Measurements from ENCODE around the gene NXPH3.

The NXPH3 gene

GRCh38 chr17:49592263-49592662, 16.6 kb downstream of the NXPH3 start:
- DNase-seq (ENCODE audit: low read depth): no peak

GRCh38 chr17:49595328-49595727, 19.7 kb downstream of the NXPH3 start:
- DNase-seq (ENCODE audit: low read depth): no peak

- DNase-seq (ENCODE audit: low read depth): no peak
Observed at GRCh38 chr17:49595980-49596379, 20.3 kb downstream of the NXPH3 start.

GRCh38 chr17:49596613-49597244, 21.1 kb downstream of the NXPH3 start:
- DNase-seq (ENCODE audit: low read depth): no peak

GRCh38 chr17:49597436-49597835, 21.8 kb downstream of the NXPH3 start:
- no peak for DNase-seq (ENCODE audit: low read depth)

- DNase-seq (ENCODE audit: low read depth): no peak
Observed at GRCh38 chr17:49597928-49598655, 22.4 kb downstream of the NXPH3 start.

- DNase-seq (ENCODE audit: low read depth): no peak
Observed at GRCh38 chr17:49598918-49599317, 23.2 kb downstream of the NXPH3 start.

GRCh38 chr17:49600949-49601348, 25.3 kb downstream of the NXPH3 start:
- no peak for DNase-seq (ENCODE audit: low read depth)

- DNase-seq (ENCODE audit: low read depth): no peak
Observed at GRCh38 chr17:49602783-49603182, 27.1 kb downstream of the NXPH3 start.

GRCh38 chr17:49603238-49603637, 27.6 kb downstream of the NXPH3 start:
- no peak for DNase-seq (ENCODE audit: low read depth)

- no peak for DNase-seq (ENCODE audit: low read depth)
Observed at GRCh38 chr17:49603720-49604119, 28.0 kb downstream of the NXPH3 start.

GRCh38 chr17:49604314-49604869, 28.7 kb downstream of the NXPH3 start:
- no peak for DNase-seq (ENCODE audit: low read depth)

GRCh38 chr17:49610883-49611584, 35.4 kb downstream of the NXPH3 start:
- no peak for DNase-seq (ENCODE audit: low read depth)

GRCh38 chr17:49612726-49613125, 37.1 kb downstream of the NXPH3 start:
- DNase-seq (ENCODE audit: low read depth): no peak

- DNase-seq (ENCODE audit: low read depth): no peak
Observed at GRCh38 chr17:49613182-49613800, 37.6 kb downstream of the NXPH3 start.

- no peak for DNase-seq (ENCODE audit: low read depth)
Observed at GRCh38 chr17:49616086-49616485, 40.4 kb downstream of the NXPH3 start.

- no peak for DNase-seq (ENCODE audit: low read depth)
Observed at GRCh38 chr17:49616601-49617131, 41.0 kb downstream of the NXPH3 start.

- no peak for DNase-seq (ENCODE audit: low read depth)
Observed at GRCh38 chr17:49618028-49618611, 42.4 kb downstream of the NXPH3 start.

GRCh38 chr17:49621420-49621819, 45.7 kb downstream of the NXPH3 start:
- DNase-seq (ENCODE audit: low read depth): no peak

GRCh38 chr17:49621946-49622529, 46.4 kb downstream of the NXPH3 start:
- DNase-seq (ENCODE audit: low read depth): no peak

GRCh38 chr17:49624896-49625295, 49.2 kb downstream of the NXPH3 start:
- no peak for DNase-seq (ENCODE audit: low read depth)

Measured in activated T-cell treated with anti-CD3 and anti-CD28 coated beads for 48 hours (primary cell).